Glomerular visceral epithelial cell (primary cell): Measurements from ENCODE around the gene OR10A5.
A peak's percentile ranks its signal among the peaks of the same experiment; 100 is the strongest.
"Not testable (repeated sequence)": the region's sequence is repeated elsewhere in the genome, so short reads cannot be mapped to it uniquely, and the experiment has no call there.

Experiments used
- DNase-seq: peaks from one replicate; pipeline ENCODE4 v3.0.0-alpha.2; 2016; ENCODE audit errors: extremely low spot score

The OR10A5 gene, protein sequence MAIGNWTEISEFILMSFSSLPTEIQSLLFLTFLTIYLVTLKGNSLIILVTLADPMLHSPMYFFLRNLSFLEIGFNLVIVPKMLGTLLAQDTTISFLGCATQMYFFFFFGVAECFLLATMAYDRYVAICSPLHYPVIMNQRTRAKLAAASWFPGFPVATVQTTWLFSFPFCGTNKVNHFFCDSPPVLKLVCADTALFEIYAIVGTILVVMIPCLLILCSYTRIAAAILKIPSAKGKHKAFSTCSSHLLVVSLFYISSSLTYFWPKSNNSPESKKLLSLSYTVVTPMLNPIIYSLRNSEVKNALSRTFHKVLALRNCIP

DNA sequence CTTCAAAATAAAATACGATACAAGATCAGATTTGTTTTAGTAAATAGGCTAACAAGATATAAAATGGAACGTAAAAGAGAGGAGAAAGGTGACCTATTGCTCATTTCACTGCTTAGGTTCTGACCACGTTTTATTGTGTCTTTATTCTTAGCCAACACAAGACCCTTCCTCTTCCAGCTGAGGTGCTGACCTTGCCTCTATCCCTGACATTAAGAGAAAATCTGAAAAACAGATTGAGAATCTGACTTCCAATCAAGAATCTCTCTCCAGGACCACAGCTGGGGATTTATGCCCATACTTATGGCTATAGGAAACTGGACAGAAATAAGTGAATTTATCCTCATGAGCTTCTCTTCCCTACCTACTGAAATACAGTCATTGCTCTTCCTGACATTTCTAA lies at the start of gene OR10A5:
Gene OR10A5 (plus strand): TSS at position 301 of the 400 bp plus-strand sequence. CDS start 0 bp downstream, at position 301.
- DNase-seq, result no peak

- DNase-seq, result no peak
Observed at GRCh38 chr11:6799402-6799801, 46.1 kb upstream of the OR10A5 start, which contains the start of gene OR6A2. OR6A2 (minus strand) TSS chr11:6799689; CDS start chr11:6795708, 3,981 bp downstream.

DNA sequence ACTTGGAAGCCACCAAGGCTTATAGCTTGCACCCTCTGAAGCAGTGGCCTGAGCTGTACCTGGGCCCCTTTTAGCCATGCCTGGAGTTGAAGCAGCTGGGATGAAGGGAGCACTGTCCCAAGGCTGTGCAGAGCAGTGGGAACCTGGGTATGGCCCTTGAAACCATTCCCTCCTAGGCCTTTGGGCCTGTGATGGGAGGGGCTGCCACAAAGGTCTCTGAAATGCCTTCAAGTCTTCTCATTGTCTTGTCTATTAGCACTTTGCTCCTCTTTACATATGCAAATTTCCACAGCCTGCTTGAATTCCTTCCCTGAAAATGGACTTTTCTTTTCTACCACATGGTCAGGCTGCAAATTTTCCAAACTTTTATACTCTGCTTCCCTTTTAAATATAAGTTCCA lies 44.4 kb upstream of the OR10A5 start:
- not testable (repeated sequence) for DNase-seq

DNA sequence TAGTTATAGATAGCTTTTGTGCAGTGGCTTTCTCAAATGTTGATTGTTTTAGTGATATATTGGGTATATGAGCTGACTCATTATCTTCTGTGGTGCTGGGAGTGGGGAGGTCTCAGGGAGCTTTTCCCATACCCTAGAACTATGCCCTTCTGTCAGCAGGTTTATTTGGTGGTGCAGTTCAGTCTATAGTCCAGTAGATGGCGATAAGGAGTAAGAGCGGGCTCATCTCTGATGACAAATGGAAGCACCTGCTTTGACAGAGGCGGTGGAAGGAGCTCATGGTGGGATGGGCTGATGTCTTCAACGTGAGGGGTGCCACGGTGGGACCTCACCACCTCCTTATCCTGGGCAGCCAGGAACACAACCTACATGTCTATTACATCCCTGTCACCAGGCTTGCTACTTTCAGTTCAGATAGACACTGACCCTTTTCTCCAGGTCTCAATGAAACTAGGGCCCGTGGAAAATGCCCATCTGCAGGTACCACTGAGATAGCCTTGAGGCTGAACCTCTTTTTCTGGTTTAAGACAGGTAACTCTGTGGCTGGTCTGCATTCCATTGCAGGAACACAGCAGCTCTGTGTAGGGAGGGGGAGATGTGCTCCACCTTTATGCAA lies 33.0 kb upstream of the OR10A5 start:
- DNase-seq, result peak; percentile 46

- peak; percentile 40 for DNase-seq
Observed at GRCh38 chr11:6813656-6814055, 31.8 kb upstream of the OR10A5 start.

DNA sequence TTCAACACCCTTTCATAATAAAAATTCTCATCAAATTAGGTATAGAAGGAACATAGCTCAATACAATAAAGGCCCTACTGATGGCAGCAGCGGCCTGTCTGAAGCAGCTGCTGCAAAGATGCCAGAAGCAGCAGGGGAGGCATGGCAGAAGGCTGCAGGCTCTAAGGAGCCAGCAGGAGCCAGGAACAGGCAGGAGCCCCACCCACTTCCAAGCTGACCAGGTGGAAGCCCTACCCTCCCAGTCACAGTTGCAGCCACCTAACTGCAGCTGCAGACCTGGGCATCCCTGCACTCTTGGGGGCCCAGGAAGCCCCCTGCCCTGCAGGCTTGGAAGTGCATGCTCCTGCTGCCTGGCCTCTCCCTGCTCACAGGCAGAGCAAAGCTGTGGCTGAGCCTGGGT lies 27.8 kb upstream of the OR10A5 start:
- DNase-seq, result no peak

GRCh38 chr11:6818967-6819366 lies 26.5 kb upstream of the OR10A5 start:
- DNase-seq, result no peak

- no peak for DNase-seq
Observed at GRCh38 chr11:6824136-6824823, 21.2 kb upstream of the OR10A5 start.

DNA sequence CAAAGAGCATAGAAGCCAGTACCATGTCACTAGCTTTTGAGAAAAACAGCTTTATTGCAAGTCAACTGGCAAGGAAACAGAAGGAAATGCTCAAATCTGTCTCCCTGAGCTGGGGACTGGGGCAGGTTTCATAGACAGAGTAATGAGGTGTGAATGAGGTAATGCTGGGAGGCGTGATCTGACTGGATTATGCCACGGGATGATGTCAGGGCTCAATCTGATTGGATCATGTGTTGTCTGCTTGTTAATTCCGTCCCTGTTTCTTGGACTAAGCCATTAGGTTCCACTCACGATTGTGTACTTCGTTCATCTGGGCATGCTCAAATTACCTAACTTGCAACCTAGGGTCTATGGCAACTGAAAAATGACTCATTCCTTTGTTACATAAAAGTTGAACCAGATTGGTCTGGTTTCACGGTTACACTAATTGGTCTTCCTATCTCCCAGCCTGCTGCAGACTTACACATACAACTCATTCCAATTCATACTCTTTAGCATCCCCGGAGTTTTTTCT lies 20.2 kb upstream of the OR10A5 start:
- no peak for DNase-seq

DNA sequence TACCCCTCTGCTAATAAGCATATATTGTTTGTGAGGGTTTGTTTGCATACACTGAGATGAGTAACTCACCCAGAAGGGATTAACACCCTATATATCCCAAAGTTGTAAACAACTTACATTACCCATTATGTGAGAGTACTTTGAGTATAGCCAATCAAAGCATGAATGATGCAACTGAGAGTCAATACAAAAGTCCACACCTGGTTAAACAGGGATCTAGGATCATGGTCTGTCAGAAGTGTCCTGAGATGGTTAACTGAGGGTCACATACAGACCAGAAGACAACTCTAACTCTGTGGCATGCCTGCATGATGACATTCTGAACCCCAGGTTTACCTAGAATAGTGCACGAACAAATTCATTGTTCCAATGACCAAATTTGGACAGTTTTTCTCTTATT lies 17.4 kb upstream of the OR10A5 start:
- DNase-seq, result no peak

- DNase-seq, result no peak
Observed at GRCh38 chr11:6833356-6833755, 12.1 kb upstream of the OR10A5 start.

DNA sequence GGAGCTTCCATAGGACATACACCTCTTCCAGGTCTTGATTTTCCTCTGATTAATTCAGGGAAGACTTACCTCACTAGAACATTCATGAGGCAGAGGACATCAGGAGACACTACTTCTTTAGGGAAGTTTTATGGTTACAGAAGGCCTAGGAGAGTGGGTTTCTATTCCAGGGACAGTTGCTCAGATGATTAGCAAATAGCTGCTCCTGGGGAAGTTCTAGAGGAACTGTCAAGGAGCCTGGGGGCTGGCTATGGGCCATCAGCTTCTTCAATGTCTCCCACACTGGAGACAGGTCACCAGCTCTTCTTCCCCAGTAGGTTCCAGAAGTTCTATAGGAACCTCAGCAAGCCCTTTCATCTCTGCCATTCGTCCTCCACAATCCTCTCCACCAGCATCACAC lies 11.5 kb upstream of the OR10A5 start:
- DNase-seq, result no peak

GRCh38 chr11:6841694-6842093 lies 3.8 kb upstream of the OR10A5 start:
- DNase-seq, result no peak

- DNase-seq, result no peak
Observed at GRCh38 chr11:6843670-6844069, 1.8 kb upstream of the OR10A5 start.

GRCh38 chr11:6844356-6844755 lies 1.1 kb upstream of the OR10A5 start:
- no peak for DNase-seq

- no peak for DNase-seq
Observed at GRCh38 chr11:6850526-6850925, 5.0 kb downstream of the OR10A5 start.

DNA sequence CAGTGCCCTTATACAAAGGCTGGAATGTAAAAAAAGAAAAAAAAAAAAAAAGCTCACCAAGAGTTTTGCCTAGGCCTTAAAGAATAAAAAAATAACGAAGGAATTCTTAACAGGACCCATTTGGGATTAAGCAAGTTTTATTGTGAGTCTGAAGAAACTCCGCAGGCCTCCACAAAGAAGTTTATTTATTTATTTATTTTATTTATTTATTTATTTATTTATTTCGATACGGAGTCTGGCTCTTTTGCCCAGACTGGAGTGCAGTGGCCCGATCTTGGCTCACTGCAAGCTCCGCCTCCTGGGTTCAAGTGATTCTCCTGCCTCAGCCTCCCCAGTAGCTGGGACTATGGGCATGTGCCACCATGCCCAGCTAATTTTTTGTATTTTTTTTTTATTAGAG lies 9.3 kb downstream of the OR10A5 start:
- DNase-seq, result not testable (repeated sequence)

DNA sequence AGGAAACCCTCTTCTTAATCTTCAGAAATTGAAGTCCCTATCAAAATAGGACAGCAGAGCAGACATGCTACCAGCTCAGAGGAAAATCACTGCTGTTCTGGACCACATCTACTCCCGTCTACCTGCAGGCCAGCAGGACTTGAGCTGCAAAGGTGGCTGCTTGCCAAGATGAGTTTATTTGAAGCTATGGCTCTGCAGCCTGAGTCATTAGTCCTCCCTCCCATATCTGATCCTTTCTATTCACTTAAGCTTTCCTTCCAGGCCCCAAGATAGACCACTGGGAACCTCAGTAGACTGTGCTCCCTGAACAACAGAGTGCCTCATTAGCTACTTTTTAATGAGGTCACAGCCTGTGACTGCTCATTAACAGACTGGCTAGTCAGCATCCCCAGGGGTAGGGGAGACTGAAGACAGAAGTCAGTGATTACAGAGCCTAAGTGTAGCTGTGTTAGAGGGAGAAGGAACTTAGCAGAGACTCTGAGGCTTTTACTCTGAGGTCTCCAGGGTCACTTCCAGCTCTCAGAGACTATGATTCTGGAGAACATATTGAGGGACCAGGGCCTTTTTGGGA lies 10.6 kb downstream of the OR10A5 start:
- peak; percentile 33 for DNase-seq

GRCh38 chr11:6856871-6857270 lies 11.4 kb downstream of the OR10A5 start:
- DNase-seq, result no peak

- DNase-seq, result no peak
Observed at GRCh38 chr11:6862961-6863360, 17.5 kb downstream of the OR10A5 start, which contains the start of gene OR10A2. OR10A2 (plus strand) TSS chr11:6863057; CDS start chr11:6869755, 6,698 bp downstream.

- DNase-seq, result no peak
Observed at GRCh38 chr11:6864438-6864837, 19.0 kb downstream of the OR10A5 start.

DNA sequence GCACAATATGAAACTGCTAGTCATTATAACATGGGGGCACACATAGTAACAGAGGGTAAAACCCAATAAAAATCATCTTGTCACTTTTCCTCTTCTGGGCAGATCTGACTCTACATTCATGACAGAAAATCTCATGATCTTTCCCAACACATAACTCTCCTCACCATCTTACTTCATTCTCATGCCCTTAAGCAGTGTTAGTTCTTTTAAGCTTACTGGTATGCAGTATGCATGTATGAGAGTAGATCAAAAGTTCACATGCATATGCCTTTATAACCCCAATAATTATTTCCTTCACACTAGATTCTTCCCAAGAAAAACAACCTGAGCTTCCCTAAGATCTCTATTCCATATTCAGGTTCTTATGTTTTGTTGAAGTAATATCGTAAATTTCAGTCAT lies 25.8 kb downstream of the OR10A5 start:
- DNase-seq, result no peak
